NCI-H1694 (cell line): Measurements from ENCODE around the gene EIF4G3.
"Not testable (repeated sequence)": the region's sequence is repeated elsewhere in the genome, so short reads cannot be mapped to it uniquely, and the experiment has no call there.

Source experiments
- DNase-seq: peaks from one replicate; lab custom pipeline; 2025; lab: John Stamatoyannopoulos, UW

The EIF4G3 gene

DNA sequence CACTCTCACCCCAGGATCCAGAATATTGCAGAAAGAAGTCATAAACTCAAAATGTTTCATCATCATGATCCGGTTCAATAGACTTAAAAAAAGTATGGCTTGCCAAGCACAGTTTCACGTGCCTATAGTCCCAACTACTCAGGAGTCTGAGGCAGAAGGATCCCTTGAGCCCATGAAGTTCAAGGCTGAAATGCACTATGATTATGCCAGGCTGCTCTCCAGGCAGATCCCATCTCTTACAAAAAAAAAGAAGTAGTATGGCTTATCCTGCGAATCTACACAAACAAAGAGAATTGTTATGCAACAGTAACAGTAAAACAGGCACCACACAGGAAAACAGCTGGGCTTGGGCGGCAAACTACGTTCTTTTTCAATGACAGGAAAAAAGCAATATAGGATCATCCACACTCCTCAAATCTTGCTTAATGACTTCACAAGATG, 76.2 kb downstream of the EIF4G3 start:
- no peak for DNase-seq

DNA sequence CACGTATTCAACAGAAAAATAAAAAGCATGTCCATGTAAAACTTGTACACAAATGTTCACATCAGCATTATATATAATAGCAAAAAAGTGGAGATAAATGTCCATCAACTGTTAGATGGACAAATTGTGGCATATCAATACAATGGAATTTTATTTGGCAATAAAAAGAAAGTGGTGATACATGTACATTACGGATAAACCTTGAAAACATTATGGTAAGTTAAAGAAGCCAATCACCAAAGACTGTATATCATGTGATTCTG, 76.9 kb downstream of the EIF4G3 start:
- no peak for DNase-seq

DNA sequence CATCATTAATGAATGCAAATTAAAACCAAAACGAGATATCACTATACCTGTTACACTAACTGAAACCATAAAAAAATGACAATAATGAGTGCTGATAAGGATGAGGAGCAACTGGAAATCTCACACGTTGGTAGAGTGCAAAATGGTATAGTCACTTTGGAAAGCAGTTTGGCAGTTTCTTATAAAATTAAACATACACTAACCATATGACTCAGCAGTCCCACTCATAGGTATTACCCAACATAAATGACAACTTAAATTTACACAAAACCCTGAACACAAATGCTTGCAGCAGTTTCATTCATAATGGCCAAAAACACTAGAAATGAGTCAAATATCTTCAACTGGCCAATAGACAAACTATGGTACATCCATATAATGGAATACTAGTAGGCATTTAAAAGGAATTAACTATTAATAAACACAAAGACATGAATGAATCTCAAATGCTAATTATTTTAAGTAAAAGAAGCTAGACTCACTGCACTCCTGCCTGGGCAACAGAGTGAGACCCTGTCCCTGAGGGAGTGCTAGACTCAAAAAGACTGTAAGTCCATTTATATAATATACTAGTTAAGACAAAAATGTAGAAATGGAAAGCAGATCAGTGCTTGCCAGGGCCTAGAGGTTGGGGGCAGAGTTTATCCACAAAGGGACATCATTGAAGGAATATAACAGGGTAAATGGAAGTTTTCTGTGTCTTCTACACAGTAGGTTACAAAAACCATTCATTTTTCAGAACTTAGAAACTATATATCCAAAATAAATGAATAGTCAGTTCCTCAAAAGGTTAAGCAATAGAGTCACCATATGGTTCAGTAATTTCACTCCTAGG, 77.4 kb downstream of the EIF4G3 start:
- no peak for DNase-seq

GRCh38 chr1:21098186-21098915, 78.3 kb downstream of the EIF4G3 start:
- no peak for DNase-seq

GRCh38 chr1:21097729-21098128, 79.0 kb downstream of the EIF4G3 start:
- DNase-seq, result no peak

DNA sequence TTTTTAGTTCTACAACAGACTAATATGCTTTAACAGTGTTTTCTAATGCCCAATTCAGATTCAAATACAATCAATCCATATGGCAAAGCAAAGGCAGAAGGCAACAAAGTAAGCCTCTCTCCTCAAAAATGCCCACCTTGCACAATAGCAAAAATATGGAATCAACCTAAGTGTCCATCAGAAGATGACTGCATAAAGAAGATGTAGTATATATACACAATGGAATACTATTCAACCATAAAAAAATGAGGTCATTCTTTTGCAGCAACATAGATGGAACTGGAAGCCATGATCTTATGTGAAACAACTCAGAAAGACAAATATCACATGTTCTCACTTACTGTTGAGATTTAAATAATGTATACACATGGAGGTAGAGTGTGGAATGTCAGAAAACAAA, 80.7 kb downstream of the EIF4G3 start:
- DNase-seq, result no peak

DNA sequence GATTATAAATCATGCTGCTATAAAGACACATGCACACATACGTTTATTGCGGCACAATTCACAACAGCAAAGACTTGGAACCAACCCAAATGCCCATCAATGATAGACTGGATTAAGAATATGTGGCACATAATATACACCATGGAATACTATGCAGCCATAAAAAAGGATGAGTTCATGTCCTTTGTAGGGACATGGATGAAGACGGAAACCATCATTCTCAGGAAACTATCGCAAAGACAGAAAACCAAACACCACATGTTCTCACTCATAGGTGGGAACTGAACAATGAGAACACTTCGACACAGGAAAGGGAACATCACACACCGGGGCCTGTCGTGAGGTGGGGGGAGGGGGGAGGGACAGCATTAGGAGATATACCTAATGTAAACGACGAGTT, 82.4 kb downstream of the EIF4G3 start:
- not testable (repeated sequence) for DNase-seq

DNA sequence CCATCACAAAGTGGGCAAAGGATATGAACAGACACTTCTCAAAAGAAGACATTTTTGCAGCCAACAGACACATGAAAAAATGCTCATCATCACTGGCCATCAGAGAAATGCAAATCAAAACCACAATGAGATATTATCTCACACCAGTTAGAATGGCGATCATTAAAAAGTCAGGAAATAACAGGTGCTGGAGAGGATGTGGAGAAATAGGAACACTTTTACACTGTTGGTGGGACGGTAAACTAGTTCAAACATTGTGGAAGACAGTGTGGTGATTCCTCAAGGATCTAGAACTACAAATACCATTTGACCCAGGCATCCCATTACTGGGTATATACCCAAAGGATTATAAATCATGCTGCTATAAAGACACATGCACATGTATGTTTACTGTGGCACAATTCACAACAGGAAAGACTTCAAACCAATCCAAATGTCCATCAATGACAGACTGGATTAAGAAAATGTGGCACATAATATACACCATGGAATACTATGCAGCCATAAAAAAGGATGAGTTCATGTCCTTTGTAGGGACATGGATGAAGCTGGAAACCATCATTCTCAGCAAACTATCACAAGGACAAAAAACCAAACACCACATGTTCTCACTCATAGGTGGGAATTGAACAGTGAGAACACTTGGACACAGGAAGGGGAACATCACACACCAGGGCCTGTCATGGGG, 83.3 kb downstream of the EIF4G3 start:
- not testable (repeated sequence) for DNase-seq

- not testable (repeated sequence) for DNase-seq
These were observed 84.2 kb downstream of the EIF4G3 start for GRCh38 chr1:21092545-21092944.

GRCh38 chr1:21091053-21091690, 85.5 kb downstream of the EIF4G3 start:
- not testable (repeated sequence) for DNase-seq

GRCh38 chr1:21090463-21090862, 86.2 kb downstream of the EIF4G3 start:
- no peak for DNase-seq

GRCh38 chr1:21089731-21090130, 87.0 kb downstream of the EIF4G3 start:
- no peak for DNase-seq

- no peak for DNase-seq
These were observed 87.4 kb downstream of the EIF4G3 start for GRCh38 chr1:21089299-21089698.

DNA sequence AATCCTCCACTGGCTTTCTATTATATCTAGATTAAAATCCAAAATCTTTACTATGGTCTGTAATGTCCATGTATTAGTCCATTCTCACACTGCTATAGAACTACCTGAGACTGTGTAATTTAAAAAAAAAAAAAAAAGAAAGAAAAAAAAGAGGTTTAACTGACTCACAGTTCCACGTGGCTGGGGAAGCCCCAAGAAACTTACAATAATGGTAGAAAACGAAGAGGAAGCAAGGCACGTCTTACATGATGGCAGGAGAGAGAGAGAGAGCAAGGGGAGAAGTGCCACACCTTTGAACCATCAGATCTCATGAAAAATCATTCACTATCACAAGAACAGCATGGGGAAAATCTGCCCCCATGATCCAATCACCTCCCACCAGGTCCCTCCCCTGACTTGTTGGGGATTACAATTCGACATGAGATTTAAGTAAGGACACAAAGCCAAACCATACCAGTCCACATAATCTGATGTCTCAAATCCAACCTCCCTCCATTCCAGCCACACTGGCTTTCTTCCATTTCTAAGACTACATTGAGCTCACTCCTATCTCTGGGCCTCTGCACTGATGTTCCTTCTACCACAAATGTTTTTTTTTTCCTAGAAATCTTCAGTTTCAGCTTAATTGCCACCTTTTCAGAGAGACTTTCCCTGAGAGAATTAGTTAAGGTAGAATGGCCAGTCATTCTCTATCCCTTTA, 92.4 kb downstream of the EIF4G3 start:
- no peak for DNase-seq

DNA sequence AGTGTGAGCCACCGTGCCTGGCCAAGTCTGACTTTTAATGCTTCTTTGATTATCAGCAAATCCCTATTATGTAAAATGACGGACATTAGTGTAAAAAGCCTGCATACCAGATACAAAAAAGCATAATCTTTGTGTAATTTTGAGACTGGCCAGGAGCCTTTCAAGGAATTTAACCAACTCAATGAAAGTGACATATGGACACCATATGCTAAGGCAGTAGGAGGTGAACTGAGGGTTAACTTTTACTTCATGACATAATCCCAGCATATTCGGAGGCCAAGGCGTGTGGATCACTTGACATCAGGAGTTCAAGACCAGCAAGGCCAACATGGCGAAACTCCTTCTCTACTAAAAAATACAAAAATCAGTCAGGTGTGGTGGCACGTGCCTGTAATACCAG, 94.6 kb downstream of the EIF4G3 start:
- DNase-seq, result no peak

- no peak for DNase-seq
These were observed 99.6 kb downstream of the EIF4G3 start for GRCh38 chr1:21077085-21077484.

DNA sequence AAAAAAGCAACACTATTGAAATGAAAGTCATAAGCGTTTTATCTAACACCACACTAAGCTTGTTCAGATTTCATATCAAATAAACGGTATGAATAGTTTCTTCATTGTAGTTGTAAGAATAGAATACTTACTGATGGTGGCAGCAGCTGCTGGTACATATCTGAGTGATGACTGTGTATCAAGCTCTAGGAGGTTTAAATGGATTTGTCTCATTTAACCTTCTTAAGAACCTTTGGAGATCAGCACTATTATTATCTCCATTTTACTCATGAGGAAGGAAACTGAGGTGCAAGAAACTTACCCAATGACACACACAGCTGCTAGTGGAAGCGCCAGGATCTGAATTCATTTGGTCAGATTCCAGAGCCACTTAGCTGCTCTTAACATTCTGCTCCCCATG, 104.0 kb downstream of the EIF4G3 start:
- no peak for DNase-seq

DNA sequence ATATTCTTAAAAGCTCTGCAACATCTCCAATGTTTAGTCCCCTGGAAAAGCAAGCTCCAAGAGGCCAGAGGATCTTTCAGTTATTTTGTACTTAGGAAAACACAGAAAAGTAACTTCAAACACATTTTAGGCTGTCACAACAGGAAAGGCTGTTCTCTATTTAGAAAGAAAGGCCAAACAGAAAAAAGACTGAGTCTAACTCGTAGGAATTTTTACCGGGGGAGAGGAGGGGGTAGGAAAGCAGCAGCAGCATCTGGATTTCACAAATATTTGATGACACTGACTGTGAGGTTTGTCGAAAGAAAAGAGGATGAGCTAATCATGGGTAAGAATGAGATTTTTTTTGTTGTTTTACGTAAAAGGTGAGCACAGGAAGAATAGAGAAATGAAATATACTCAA, 107.1 kb downstream of the EIF4G3 start:
- DNase-seq, result no peak

GRCh38 chr1:21068937-21069336, 107.8 kb downstream of the EIF4G3 start:
- DNase-seq, result no peak

DNA sequence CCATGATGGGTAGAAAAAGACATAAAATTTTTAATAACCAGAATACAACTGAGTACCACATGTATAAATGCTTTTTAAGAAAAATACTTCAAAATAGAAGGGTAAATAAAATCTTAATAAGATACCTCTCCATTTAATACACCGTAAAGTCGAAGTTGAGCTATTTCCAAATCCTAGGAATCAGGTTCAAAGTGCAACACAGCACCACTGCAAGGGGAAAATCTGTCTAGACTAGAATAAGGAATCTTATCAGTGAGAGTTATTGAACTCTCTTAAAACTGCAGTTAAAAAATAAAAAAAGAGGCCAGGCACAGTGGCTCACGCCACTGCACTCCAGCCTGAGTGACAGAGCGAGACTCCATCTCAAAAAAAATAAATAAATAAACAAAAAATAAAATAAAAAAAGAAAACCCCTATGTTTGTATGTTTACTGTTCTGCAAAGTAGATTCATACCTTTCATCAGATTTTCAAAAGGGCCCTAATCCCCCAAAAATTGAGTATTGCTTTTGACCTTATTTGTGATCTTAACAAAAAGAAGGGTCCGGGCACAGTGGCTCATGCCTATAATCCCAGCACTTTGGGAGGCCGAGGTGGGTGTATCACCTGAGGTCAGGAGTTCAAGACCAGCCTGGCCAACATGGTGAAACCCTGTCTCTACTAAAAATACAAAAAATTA, 109.0 kb downstream of the EIF4G3 start:
- no peak for DNase-seq

GRCh38 chr1:21066356-21067012, 110.2 kb downstream of the EIF4G3 start:
- DNase-seq, result no peak
